ENCODE measurements around the gene KANK4. TPM values are rescaled to one million over a fixed set of nuclear protein-coding genes. Genes with fewer than 3 reads are reported as not detected.

The KANK4 gene
- total and polyA plus RNA-seq, 2 of the 8 experiments (the other 6 are each of a cell fraction or from before 2014, with no cell fraction given): 0.22 to 0.26 TPM

GRCh38 chr1:62271134-62271533 lies 48.1 kb downstream of the KANK4 start:
- Histone ChIP-seq H3K23ac (ENCODE audit: insufficient read length) (no peak overlapping the region), H3K36me3 (ENCODE audit: control insufficient read depth in 2 of 4, insufficient read depth in 4 of 4, low read length in 3 of 4) (no peaks in the 10 kb centered on the region; a peak in 1 of 8 replicates), H3K14ac (ENCODE audit: insufficient read length) (no peak overlapping the region), H3K27ac (ENCODE audit: low read depth, low read length) (no peak overlapping the region), H2AK5ac (ENCODE audit: low read depth, low read length) (no peak overlapping the region), H2BK5ac (ENCODE audit: low read depth, low read length) (no peak overlapping the region), H3K9me3 (ENCODE audit: insufficient read depth in 2 of 2, low read depth in 1 of 2, low read length in 1 of 2) (no peaks in the 10 kb centered on the region; a peak in 1 of 4 replicates), H2BK20ac (ENCODE audit: low read length) (no peak overlapping the region), H3K9ac (replicated peaks in 1 of 4; ENCODE audit: extremely low read depth in 1 of 4, low read depth in 3 of 4, low read length in 3 of 4) (no peak overlapping the region), H3K23me2 (ENCODE audit: low read depth, low read length) (no peaks in the 10 kb centered on the region), H2AFZ (ENCODE audit: low read length) (no peak overlapping the region), H3K4ac (replicated peaks; ENCODE audit: insufficient read length, low read depth, low read length) (no peak overlapping the region), H3K79me2 (ENCODE audit: control insufficient read depth in 1 of 2, insufficient read depth in 2 of 2, low read length in 2 of 2) (no peaks in the 10 kb centered on the region), H3K4me1 (replicated peaks in 1 of 4; ENCODE audit: control insufficient read depth in 3 of 4, insufficient read depth in 4 of 4, low read length in 3 of 4) (peaks cover 0 to 6% (median 2%) of the 10 kb centered on the region in 4 experiments; a peak in 5 of 7 replicates), H4K20me1 (replicated peaks in 1 of 2; ENCODE audit: control insufficient read depth in 1 of 2, insufficient read depth in 2 of 2, low read length in 2 of 2) (peaks cover 0 to 3% of the 10 kb centered on the region in 2 experiments), H3K4me2 (ENCODE audit: insufficient read depth in 1 of 2, low read depth in 2 of 2, low read length in 2 of 2) (no peak overlapping the region), H2BK120ac (replicated peaks; ENCODE audit: low read depth, low read length) (no peak overlapping the region), H3K79me1 (ENCODE audit: low read depth, low read length) (no peaks in the 10 kb centered on the region), H2BK12ac (ENCODE audit: low read depth, low read length) (no peak overlapping the region), H4K5ac (ENCODE audit: insufficient read length, low read depth, low read length) (no peak overlapping the region), H4K8ac (ENCODE audit: extremely low read depth, insufficient read depth, low read length) (no peak overlapping the region), H4K91ac (replicated peaks; ENCODE audit: insufficient read length, low read length) (no peak overlapping the region), H3K18ac (ENCODE audit: extremely low read depth, low read length) (no peak overlapping the region), H3K56ac (replicated peaks; ENCODE audit: insufficient read length, low read depth, low read length) (no peak overlapping the region), H3K27me3 (replicated peaks in 1 of 4; ENCODE audit: control insufficient read depth in 3 of 4, extremely low read depth in 1 of 4, insufficient read depth in 3 of 4, low read length in 3 of 4) (no peaks in the 10 kb centered on the region), H3K4me3 (ENCODE audit: extremely low read depth in 1 of 4, insufficient read depth in 2 of 4, low read depth in 3 of 4, low read length in 4 of 4) (no peak overlapping the region), H2BK15ac (ENCODE audit: low read length) (no peak overlapping the region)
- POLR2A ChIA-PET (ENCODE audit: partially characterized antibody): no interaction called here
- WGBS, 2 experiments (ENCODE audit: extremely low coverage in 1 of 2, insufficient coverage in 1 of 2, insufficient read length in 1 of 2, insufficient replicate concordance in 2 of 2, low coverage in 1 of 2, low lambda C conversion rate in 2 of 2, missing lambda C conversion rate in 1 of 2): 89% methylated on average over 7 of the region's 7 CpGs; no CpG with 5 or more reads in 1 of the 2 experiments
- CTCF ChIA-PET (ENCODE audit: partially characterized antibody): interaction anchor here (0.7 to 1.3 kb wide), 5 partner anchors 8 to 74 kb away, joined by 3 to 4 read pairs (median 3); no protein-coding TSS in a partner anchor
- DNase-seq (ENCODE audit: low read depth in 1 of 2, low spot score in 2 of 2): no peak
- no peak for FAIRE-seq
- TF ChIP-seq ATF2 (IDR thresholded peaks at IDR 0.05; ENCODE audit: low read length) (no peak), TCF12 (IDR thresholded peaks at IDR 0.05; ENCODE audit: low read depth, low read length) (no peak), SUZ12 (IDR thresholded peaks at IDR 0.05; ENCODE audit: low read length) (no peak), USF2 (IDR thresholded peaks at IDR 0.05; ENCODE audit: low read length) (no peak), PHF8 (conservative IDR thresholded peaks at IDR 0.05; ENCODE audit: low read depth, low read length) (no peak), SP1 (IDR thresholded peaks at IDR 0.05; ENCODE audit: low read depth, low read length) (no peak), BCL11A (IDR thresholded peaks at IDR 0.05; ENCODE audit: low read depth in 2 of 2, low read length in 2 of 2) (no peak), HDAC6 (IDR thresholded peaks at IDR 0.05; ENCODE audit: low read depth, low read length) (no peak), NRF1 (IDR thresholded peaks at IDR 0.05; ENCODE audit: low read depth, low read length) (no peak), ATF3 (IDR thresholded peaks at IDR 0.05; ENCODE audit: insufficient read depth, low read depth, low read length) (no peak), RBBP5 (IDR thresholded peaks at IDR 0.05; ENCODE audit: borderline replicate concordance, low read depth, low read length) (no peak)

All from H1 (cell line).